ENCODE results near the gene GABPB2.

GABPB2 gene

GRCh38 chr1:151048645-151049032 is 21.9 kb upstream of the GABPB2 start:
- Histone ChIP-seq H3K27me3 (ENCODE audit: insufficient read depth, low read length) (no peaks in the 10 kb centered on the region), H3K36me3 (ENCODE audit: insufficient read depth, low read depth, low read length) (peaks cover 27% of the 10 kb centered on the region), H3K9me3 (ENCODE audit: insufficient read depth, low read depth, low read length) (no peaks in the 10 kb centered on the region), H3K27ac (ENCODE audit: low read length) (no peak overlapping the region), H3K9ac (ENCODE audit: low read depth, low read length) (peak overlapping the region; percentile 92; the same call in 1 of the 2 replicates), H3K4me1 (ENCODE audit: insufficient read depth, low read length) (peaks cover 4% of the 10 kb centered on the region; the same call in 1 of the 2 replicates), H3K4me3 (ENCODE audit: low read length) (peak overlapping the region; percentile 90)

- Histone ChIP-seq H3K36me3 (ENCODE audit: insufficient read depth, low read depth, low read length) (peaks cover 35% of the 10 kb centered on the region), H3K9ac (ENCODE audit: low read depth, low read length) (no peak overlapping the region), H3K27ac (ENCODE audit: low read length) (no peak overlapping the region), H3K27me3 (ENCODE audit: insufficient read depth, low read length) (no peaks in the 10 kb centered on the region), H3K9me3 (ENCODE audit: insufficient read depth, low read depth, low read length) (no peaks in the 10 kb centered on the region), H3K4me1 (ENCODE audit: insufficient read depth, low read length) (peaks cover 4% of the 10 kb centered on the region; the same call in 1 of the 2 replicates), H3K4me3 (ENCODE audit: low read length) (no peak overlapping the region)
Measured at GRCh38 chr1:151049458-151049857, 21.1 kb upstream of the GABPB2 start.

GRCh38 chr1:151050051-151050688 is 20.4 kb upstream of the GABPB2 start:
- Histone ChIP-seq H3K4me3 (ENCODE audit: low read length) (no peak overlapping the region), H3K4me1 (ENCODE audit: insufficient read depth, low read length) (peaks cover 4% of the 10 kb centered on the region; the same call in 1 of the 2 replicates), H3K9me3 (ENCODE audit: insufficient read depth, low read depth, low read length) (no peaks in the 10 kb centered on the region), H3K36me3 (ENCODE audit: insufficient read depth, low read depth, low read length) (peaks cover 42% of the 10 kb centered on the region), H3K9ac (ENCODE audit: low read depth, low read length) (no peak overlapping the region), H3K27me3 (ENCODE audit: insufficient read depth, low read length) (no peaks in the 10 kb centered on the region), H3K27ac (ENCODE audit: low read length) (no peak overlapping the region)

- peaks cover 55% of the 10 kb centered on the region for H3K36me3 ChIP-seq (ENCODE audit: insufficient read depth, low read depth, low read length)
- H3K4me1 ChIP-seq (ENCODE audit: insufficient read depth, low read length) = peaks cover 4% of the 10 kb centered on the region; the same call in 1 of the 2 replicates
- no peak overlapping the region for H3K27ac ChIP-seq (ENCODE audit: low read length)
- H3K27me3 ChIP-seq (ENCODE audit: insufficient read depth, low read length) = no peaks in the 10 kb centered on the region
- no peak overlapping the region for H3K4me3 ChIP-seq (ENCODE audit: low read length)
- no peak overlapping the region for H3K9ac ChIP-seq (ENCODE audit: low read depth, low read length)
- H3K9me3 ChIP-seq (ENCODE audit: insufficient read depth, low read depth, low read length) = no peaks in the 10 kb centered on the region
Measured at GRCh38 chr1:151051356-151052009, 19.1 kb upstream of the GABPB2 start.

GRCh38 chr1:151054971-151055547 is 15.5 kb upstream of the GABPB2 start:
- Histone ChIP-seq H3K4me1 (ENCODE audit: insufficient read depth, low read length) (peaks cover 7% of the 10 kb centered on the region), H3K4me3 (ENCODE audit: low read length) (no peak overlapping the region)

GRCh38 chr1:151055581-151055980 is 15.0 kb upstream of the GABPB2 start:
- Histone ChIP-seq H3K27ac (ENCODE audit: low read length) (no peak overlapping the region), H3K36me3 (ENCODE audit: insufficient read depth, low read depth, low read length) (peaks cover 61% of the 10 kb centered on the region), H3K9ac (ENCODE audit: low read depth, low read length) (no peak overlapping the region), H3K4me3 (ENCODE audit: low read length) (no peak overlapping the region), H3K9me3 (ENCODE audit: insufficient read depth, low read depth, low read length) (no peaks in the 10 kb centered on the region), H3K27me3 (ENCODE audit: insufficient read depth, low read length) (no peaks in the 10 kb centered on the region), H3K4me1 (ENCODE audit: insufficient read depth, low read length) (peaks cover 7% of the 10 kb centered on the region)

More at GRCh38 chr1:151054971-151055547, 15.5 kb upstream of the GABPB2 start:
- peaks cover 61% of the 10 kb centered on the region for H3K36me3 ChIP-seq (ENCODE audit: insufficient read depth, low read depth, low read length)
- H3K9me3 ChIP-seq (ENCODE audit: insufficient read depth, low read depth, low read length) = no peaks in the 10 kb centered on the region
- no peak overlapping the region for H3K27ac ChIP-seq (ENCODE audit: low read length)
- H3K27me3 ChIP-seq (ENCODE audit: insufficient read depth, low read length) = no peaks in the 10 kb centered on the region
- no peak overlapping the region for H3K9ac ChIP-seq (ENCODE audit: low read depth, low read length)

GRCh38 chr1:151056149-151056548 is 14.4 kb upstream of the GABPB2 start:
- H3K4me3 ChIP-seq (ENCODE audit: low read length) = no peak overlapping the region
- peaks cover 7% of the 10 kb centered on the region for H3K4me1 ChIP-seq (ENCODE audit: insufficient read depth, low read length)
- H3K9me3 ChIP-seq (ENCODE audit: insufficient read depth, low read depth, low read length) = no peaks in the 10 kb centered on the region
- H3K27ac ChIP-seq (ENCODE audit: low read length) = no peak overlapping the region
- no peak overlapping the region for H3K9ac ChIP-seq (ENCODE audit: low read depth, low read length)
- H3K27me3 ChIP-seq (ENCODE audit: insufficient read depth, low read length) = no peaks in the 10 kb centered on the region
- peaks cover 59% of the 10 kb centered on the region for H3K36me3 ChIP-seq (ENCODE audit: insufficient read depth, low read depth, low read length)

GRCh38 chr1:151058692-151059091 is 11.9 kb upstream of the GABPB2 start:
- Histone ChIP-seq H3K9ac (ENCODE audit: low read depth, low read length) (peak overlapping the region; percentile 89; the same call in 1 of the 2 replicates), H3K4me1 (ENCODE audit: insufficient read depth, low read length) (peaks cover 14% of the 10 kb centered on the region), H3K27me3 (ENCODE audit: insufficient read depth, low read length) (no peaks in the 10 kb centered on the region), H3K36me3 (ENCODE audit: insufficient read depth, low read depth, low read length) (peaks cover 39% of the 10 kb centered on the region), H3K9me3 (ENCODE audit: insufficient read depth, low read depth, low read length) (no peaks in the 10 kb centered on the region), H3K27ac (ENCODE audit: low read length) (peak overlapping the region; percentile 86), H3K4me3 (ENCODE audit: low read length) (peak overlapping the region; percentile 95)

GRCh38 chr1:151059109-151060006 is 11.2 kb upstream of the GABPB2 start, which contains the start of gene CDC42SE1:
TSS of gene CDC42SE1 (minus strand) at chr1:151059622. CDS start at chr1:151055730, 3,892 bp downstream.
- Histone ChIP-seq H3K4me1 (ENCODE audit: insufficient read depth, low read length) (peaks cover 14% of the 10 kb centered on the region), H3K27me3 (ENCODE audit: insufficient read depth, low read length) (no peaks in the 10 kb centered on the region), H3K9me3 (ENCODE audit: insufficient read depth, low read depth, low read length) (no peaks in the 10 kb centered on the region), H3K36me3 (ENCODE audit: insufficient read depth, low read depth, low read length) (peaks cover 32% of the 10 kb centered on the region), H3K4me3 (ENCODE audit: low read length) (peak within 1 kb of the TSS; percentile 95), H3K27ac (ENCODE audit: low read length) (peak within 1 kb of the TSS; percentile 86), H3K9ac (ENCODE audit: low read depth, low read length) (peak within 1 kb of the TSS; percentile 89)

GRCh38 chr1:151060007-151060656 is 10.4 kb upstream of the GABPB2 start, which contains the start of gene MLLT11:
TSS of gene MLLT11 (plus strand) at chr1:151060397. CDS start at chr1:151067225, 6,828 bp downstream.
- H3K9ac ChIP-seq (ENCODE audit: low read depth, low read length) = peak within 1 kb of the TSS; percentile 89
- peaks cover 25% of the 10 kb centered on the region for H3K36me3 ChIP-seq (ENCODE audit: insufficient read depth, low read depth, low read length)
- H3K4me1 ChIP-seq (ENCODE audit: insufficient read depth, low read length) = peaks cover 14% of the 10 kb centered on the region
- no peaks in the 10 kb centered on the region for H3K27me3 ChIP-seq (ENCODE audit: insufficient read depth, low read length)
- peak within 1 kb of the TSS; percentile 86 for H3K27ac ChIP-seq (ENCODE audit: low read length)
- no peaks in the 10 kb centered on the region for H3K9me3 ChIP-seq (ENCODE audit: insufficient read depth, low read depth, low read length)
- peak within 1 kb of the TSS; percentile 95 for H3K4me3 ChIP-seq (ENCODE audit: low read length)
